Esophagus squamous epithelium (tissue), 5 donors: ENCODE data around the gene FMNL3. TPM values are rescaled to one million over a fixed set of nuclear protein-coding genes. Genes with fewer than 3 reads are reported as not detected.

ENCODE experiments used
- DNase-seq: peaks from one replicate; lab custom pipeline; 2025; lab: John Stamatoyannopoulos, UW
- H3K27ac ChIP-seq, 4 donors: fragments of 200-600 bp; sonication (generic); one replicate each; pipeline ENCODE4 v1.5.1; 2016 to 2019; ENCODE audit warnings: mild to moderate bottlenecking in 1 of 4
- H3K27me3 ChIP-seq, 4 donors: fragments of 200-600 bp; sonication (generic); 1 replicate in 3 of 4; 2 replicates in 1 of 4; pipeline versions ENCODE4 v1.5.1 to v1.6.0; 2017 to 2021; ENCODE audit warnings: antibody characterized with exemption in 1 of 4
- H3K36me3 ChIP-seq, 3 donors: fragments of 200-600 bp; sonication (generic); one replicate each; pipeline ENCODE4 v1.5.1; 2016 to 2019
- H3K4me1 ChIP-seq, 3 donors: fragments of 200-600 bp; sonication (generic); one replicate each; pipeline ENCODE4 v1.5.1; 2017 to 2019
- H3K4me3 ChIP-seq, 4 donors: fragments of 200-600 bp; sonication (generic); 1 replicate in 3 of 4; 2 replicates in 1 of 4; pipeline ENCODE4 v1.5.1; 2016 to 2019; ENCODE audit warnings: mild to moderate bottlenecking in 2 of 4, moderate library complexity in 1 of 4
- H3K9me3 ChIP-seq, 3 donors: fragments of 200-600 bp; sonication (generic); one replicate each; pipeline ENCODE4 v1.5.1; 2016 to 2019
- CTCF ChIP-seq, 6 experiments: fragments of 450-650 bp in 4 of 6; fragments of 200-600 bp in 2 of 6; sonication (generic) in 2 of 6; IDR thresholded peaks; one replicate each; pipeline ENCODE4 v1.5.1; 2016 to 2019; ENCODE audit warnings: antibody characterized with exemption in 6 of 6, mild to moderate bottlenecking in 4 of 6, moderate library complexity in 4 of 6
- POLR2A ChIP-seq, 4 donors: fragments of 450-650 bp; IDR thresholded peaks; one replicate each; pipeline ENCODE4 v1.6.1; 2017; ENCODE audit warnings: antibody characterized with exemption in 4 of 4, mild to moderate bottlenecking in 4 of 4, moderate library complexity in 3 of 4
- WGBS, 2 donors: methylation state at CpG; one replicate each; pipeline ENCODE4 v1.1.5; 2018; 5-methylcytosine and 5-hydroxymethylcytosine counted together
- intact Hi-C: fragments of 100-400 bp; cut with DNase I; formaldehyde crosslinking; loops from one replicate; pipeline ENCODE4 v1.15.0; 2022
- total RNA-seq, 4 donors: library from RNA; depleted of rRNA; stranded (reverse); fragments of >200 nt; gene quantifications; one replicate each; pipeline ENCODE4 v1.1.0, GENCODE V29; 2016
- donor health status: DM: yes; HTN: yes; CAD: no.

Gene FMNL3
- total RNA-seq, 4 donors from 2014 or later, result 5.2 to 7.6 (median 5.8) TPM

- Histone ChIP-seq H3K9me3 (no peaks in the 10 kb centered on the region), H3K27me3 (no peaks in the 10 kb centered on the region), H3K4me1 (peaks cover 8 to 72% (median 16%) of the 10 kb centered on the region in 3 donors), H3K27ac (no peak overlapping the region), H3K4me3 (no peak overlapping the region), H3K36me3 (no peaks in the 10 kb centered on the region)
- no peak for DNase-seq
- WGBS, 2 donors, result 87 to 94% methylated on average over 3 of the region's 3 CpGs
- TF ChIP-seq POLR2A (IDR thresholded peaks at IDR 0.05), result no peak
- no peak for TF ChIP-seq CTCF (IDR thresholded peaks at IDR 0.05)
- intact Hi-C loops, result no loop called here
These were observed 5.2 kb downstream of the FMNL3 start for GRCh38 chr12:49702009-49702408.

GRCh38 chr12:49698619-49699545 lies 8.3 kb downstream of the FMNL3 start:
- no peaks in the 10 kb centered on the region for H3K36me3 ChIP-seq
- peaks cover 7 to 46% (median 10%) of the 10 kb centered on the region in 3 donors for H3K4me1 ChIP-seq
- peak overlapping the region in 1 of 4 donors; percentile 29 for H3K4me3 ChIP-seq
- no peak for DNase-seq
- WGBS, 2 donors, result 34 to 57% methylated on average over 5 to 8 of the region's 8 CpGs
- no peaks in the 10 kb centered on the region for H3K9me3 ChIP-seq
- intact Hi-C loops, result no loop called here
- H3K27ac ChIP-seq, result peak overlapping the region in 3 of 4 donors; percentile 59 to 68 (median 63)
- TF ChIP-seq CTCF (IDR thresholded peaks at IDR 0.05) (no peak), POLR2A (IDR thresholded peaks at IDR 0.05) (no peak)
- no peaks in the 10 kb centered on the region for H3K27me3 ChIP-seq

GRCh38 chr12:49697808-49698207 lies 9.4 kb downstream of the FMNL3 start:
- intact Hi-C loops, result no loop called here
- H3K27ac ChIP-seq, result peak overlapping the region in 1 of 4 donors; percentile 63
- DNase-seq, result no peak
- no peaks in the 10 kb centered on the region for H3K9me3 ChIP-seq
- TF ChIP-seq POLR2A (IDR thresholded peaks at IDR 0.05), result no peak
- TF ChIP-seq CTCF (IDR thresholded peaks at IDR 0.05), result no peak
- no peak overlapping the region for H3K4me3 ChIP-seq
- peaks cover 7 to 35% (median 10%) of the 10 kb centered on the region in 3 donors for H3K4me1 ChIP-seq
- no peaks in the 10 kb centered on the region for H3K36me3 ChIP-seq
- 66 to 81% methylated on average over 4 of the region's 4 CpGs for WGBS, 2 donors
- no peaks in the 10 kb centered on the region for H3K27me3 ChIP-seq

GRCh38 chr12:49696723-49697122 lies 10.5 kb downstream of the FMNL3 start:
- Histone ChIP-seq H3K4me1 (peaks cover 7 to 26% (median 10%) of the 10 kb centered on the region in 3 donors), H3K36me3 (no peaks in the 10 kb centered on the region), H3K4me3 (no peak overlapping the region), H3K9me3 (no peaks in the 10 kb centered on the region), H3K27me3 (no peaks in the 10 kb centered on the region), H3K27ac (no peak overlapping the region)
- intact Hi-C loops, result no loop called here
- DNase-seq, result no peak
- TF ChIP-seq CTCF (IDR thresholded peaks at IDR 0.05) (no peak), POLR2A (IDR thresholded peaks at IDR 0.05) (no peak)

GRCh38 chr12:49693931-49694444 lies 13.2 kb downstream of the FMNL3 start:
- Histone ChIP-seq H3K4me3 (no peak overlapping the region), H3K27ac (no peak overlapping the region), H3K36me3 (no peaks in the 10 kb centered on the region), H3K4me1 (peaks cover 5 to 11% (median 10%) of the 10 kb centered on the region in 3 donors), H3K27me3 (no peaks in the 10 kb centered on the region), H3K9me3 (no peaks in the 10 kb centered on the region)
- WGBS, 2 donors, result 82 to 84% methylated on average over 4 to 7 of the region's 8 CpGs
- no peak for TF ChIP-seq CTCF (IDR thresholded peaks at IDR 0.05)
- no peak for TF ChIP-seq POLR2A (IDR thresholded peaks at IDR 0.05)
- intact Hi-C loops, result no loop called here
- DNase-seq, result no peak
